HG03342 (cell line): Measurements from ENCODE around the gene MYRFL.

Experiments used
- ATAC-seq: cut with Tn5 transposase; IDR thresholded peaks from one replicate; pipeline ENCODE4 v1.9.1; 2021; ENCODE audit warnings: mild to moderate bottlenecking, moderate library complexity; ENCODE audit not compliant: unreplicated experiment

The MYRFL gene

GRCh38 chr12:69929125-69929524, 104.1 kb downstream of the MYRFL start:
- no peak for ATAC-seq

GRCh38 chr12:69929531-69929930, 104.5 kb downstream of the MYRFL start:
- ATAC-seq = no peak

DNA sequence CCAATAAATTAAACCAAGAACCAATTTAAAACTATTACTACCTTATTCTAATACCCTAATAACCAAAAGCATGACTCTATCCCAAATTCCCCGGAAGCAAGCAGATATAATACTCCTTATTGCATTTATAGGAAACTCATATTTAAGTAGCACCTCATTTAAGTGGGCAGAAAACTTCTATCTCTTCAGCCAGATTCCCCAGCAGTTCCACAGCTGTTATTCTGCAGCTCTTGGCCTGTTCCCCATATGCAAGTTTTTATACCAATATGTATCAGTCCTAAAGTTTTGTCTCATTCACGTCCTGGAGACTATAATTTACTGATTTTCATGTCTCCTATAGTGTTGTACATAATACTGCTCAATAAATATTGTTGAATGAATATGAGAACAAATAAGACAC, 106.5 kb downstream of the MYRFL start:
- no peak for ATAC-seq

- no peak for ATAC-seq
Observed at GRCh38 chr12:69932154-69932553, 107.1 kb downstream of the MYRFL start.

DNA sequence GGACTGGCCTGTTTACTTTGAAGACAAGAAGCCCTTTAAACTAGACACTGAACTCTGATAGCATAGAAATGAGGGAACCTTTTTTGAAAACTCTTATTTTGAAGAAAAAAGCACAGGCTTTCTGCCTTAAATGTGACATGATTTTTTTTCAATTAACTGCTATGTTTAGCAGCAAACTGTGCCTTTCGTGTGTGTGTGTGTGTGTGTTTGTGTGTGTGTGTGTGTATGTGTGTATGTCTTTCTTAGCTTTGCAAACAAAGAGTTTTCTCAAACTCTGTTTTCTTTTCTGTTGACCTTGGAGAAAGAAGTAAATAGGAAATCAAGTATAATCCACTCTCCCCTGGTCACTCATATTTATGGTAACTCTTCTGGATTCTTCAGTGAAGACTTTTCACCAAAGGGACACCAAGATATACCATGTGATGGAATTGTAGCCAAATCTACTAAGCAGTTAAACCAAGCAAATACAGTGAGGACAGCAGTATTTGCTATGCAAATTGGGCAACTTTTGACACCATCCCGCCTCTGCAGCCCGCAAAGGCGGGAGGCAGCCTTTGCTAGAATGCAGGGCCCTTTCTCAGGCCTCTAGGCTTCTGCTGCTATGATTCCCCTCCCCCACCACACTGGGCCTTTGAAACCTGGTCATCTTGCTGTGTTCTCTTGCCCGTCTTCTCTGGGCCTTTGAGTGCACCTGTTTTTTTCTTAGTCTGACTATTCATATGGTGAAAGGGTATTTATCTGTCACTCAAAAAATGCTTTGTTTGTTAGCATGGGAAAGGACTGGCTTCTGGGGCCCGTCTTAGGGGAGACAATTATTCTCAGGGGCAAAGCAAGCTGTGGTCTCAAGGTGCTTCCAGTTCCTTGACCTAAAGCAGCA, 107.9 kb downstream of the MYRFL start:
- ATAC-seq = peak; percentile 74

DNA sequence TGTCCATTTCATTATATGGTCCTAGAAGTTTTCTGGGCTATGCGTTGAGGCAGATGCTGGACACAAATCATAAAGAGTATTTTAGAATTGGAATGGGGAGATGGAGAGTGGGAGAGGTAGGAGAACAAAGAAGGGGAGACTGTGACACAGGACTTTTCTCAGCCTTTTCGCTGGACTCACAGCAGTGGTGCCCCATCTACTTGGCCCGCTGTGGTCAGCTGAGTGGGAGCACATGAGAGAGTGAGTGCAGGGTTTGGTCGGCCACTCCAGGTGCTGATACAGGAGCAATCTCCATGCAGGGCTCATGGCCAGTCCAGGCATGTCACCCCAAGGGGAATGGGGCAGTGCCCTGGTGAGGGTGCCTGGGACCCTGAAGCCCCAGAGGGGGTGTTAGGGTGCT, 109.0 kb downstream of the MYRFL start:
- no peak for ATAC-seq

DNA sequence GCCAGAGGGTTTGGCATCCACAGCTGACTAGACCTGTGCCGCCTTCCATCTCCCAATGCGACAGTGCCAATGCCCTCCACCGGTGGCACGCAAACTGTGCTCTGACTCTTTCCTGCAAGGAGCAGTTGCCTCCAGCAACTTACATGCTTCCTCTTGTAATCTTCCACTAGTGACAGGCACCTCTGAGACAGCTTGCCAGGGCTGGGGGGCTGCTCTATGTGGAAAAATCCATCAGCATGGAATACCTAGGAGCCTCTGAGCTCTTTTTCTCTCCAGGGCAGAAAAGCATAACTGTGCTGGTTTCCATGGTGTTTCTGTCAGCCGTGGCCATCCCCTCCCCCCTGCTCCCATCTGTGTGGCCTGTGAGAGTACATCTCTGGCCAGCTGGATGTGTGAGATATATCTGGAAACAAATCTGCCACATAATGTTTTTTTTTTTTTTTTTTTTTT, 110.6 kb downstream of the MYRFL start:
- ATAC-seq = no peak

GRCh38 chr12:69936214-69936731, 111.2 kb downstream of the MYRFL start:
- no peak for ATAC-seq

GRCh38 chr12:69936766-69937165, 111.7 kb downstream of the MYRFL start:
- no peak for ATAC-seq

GRCh38 chr12:69947123-69947522, 122.1 kb downstream of the MYRFL start:
- no peak for ATAC-seq

GRCh38 chr12:69947897-69948296, 122.9 kb downstream of the MYRFL start:
- no peak for ATAC-seq

DNA sequence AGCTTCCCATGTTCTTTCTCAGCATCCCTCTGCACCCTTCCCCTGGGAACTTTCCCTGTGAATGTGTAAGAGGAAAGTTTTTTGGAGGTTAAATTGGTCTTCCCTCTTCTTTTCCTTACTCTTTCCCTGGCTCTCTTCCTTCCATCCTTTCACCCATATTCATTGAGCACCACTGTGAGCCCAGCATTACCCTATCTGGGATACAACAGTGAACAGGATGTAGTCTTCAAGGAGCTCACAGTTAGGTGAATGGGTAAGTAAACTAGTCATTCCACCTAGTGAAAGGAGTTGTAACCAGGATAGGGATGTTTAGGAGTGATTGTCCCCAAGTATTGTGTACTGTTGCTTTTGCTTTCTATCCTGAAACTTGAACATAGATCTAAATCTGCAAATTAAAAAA, 123.8 kb downstream of the MYRFL start:
- no peak for ATAC-seq

- no peak for ATAC-seq
Observed at GRCh38 chr12:69949311-69950002, 124.4 kb downstream of the MYRFL start.

DNA sequence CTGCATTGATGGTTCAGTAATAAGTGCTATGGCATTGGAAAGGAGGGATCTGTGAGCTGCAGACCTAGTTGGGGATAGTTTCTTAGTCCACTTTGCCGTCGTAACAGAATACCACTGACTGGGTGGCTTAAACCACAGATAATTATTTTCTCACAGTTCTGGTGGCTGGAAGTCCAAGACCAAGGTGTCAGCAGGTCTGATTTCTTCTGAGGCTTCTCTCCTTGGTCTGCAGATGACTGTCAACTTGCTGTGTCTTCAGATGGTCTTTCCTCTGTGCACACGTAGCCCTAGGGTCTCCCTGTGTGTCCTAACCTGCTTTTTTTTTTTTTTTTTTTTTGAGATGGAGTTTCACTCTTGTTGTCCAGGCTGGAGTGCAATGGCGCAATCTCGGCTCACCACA, 126.1 kb downstream of the MYRFL start:
- no peak for ATAC-seq

DNA sequence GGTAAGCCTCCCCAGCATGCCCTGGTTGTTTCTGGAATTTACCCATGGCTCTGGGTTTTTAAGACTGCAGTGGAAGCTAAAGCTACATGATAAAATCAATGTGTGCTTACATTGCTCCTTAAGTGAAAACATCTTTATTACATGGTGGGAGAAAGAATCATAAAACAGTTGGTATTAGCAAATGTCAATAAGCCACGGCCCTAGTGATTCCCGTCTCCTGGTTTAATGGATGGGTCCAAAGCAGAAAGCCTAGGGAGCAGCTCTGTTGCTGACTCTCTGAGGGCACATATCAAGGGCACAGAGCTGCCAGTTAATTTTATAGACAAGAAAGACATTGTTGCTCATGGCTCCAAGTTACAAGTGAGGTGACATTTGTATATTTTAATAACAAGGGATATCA, 127.9 kb downstream of the MYRFL start:
- ATAC-seq = no peak

DNA sequence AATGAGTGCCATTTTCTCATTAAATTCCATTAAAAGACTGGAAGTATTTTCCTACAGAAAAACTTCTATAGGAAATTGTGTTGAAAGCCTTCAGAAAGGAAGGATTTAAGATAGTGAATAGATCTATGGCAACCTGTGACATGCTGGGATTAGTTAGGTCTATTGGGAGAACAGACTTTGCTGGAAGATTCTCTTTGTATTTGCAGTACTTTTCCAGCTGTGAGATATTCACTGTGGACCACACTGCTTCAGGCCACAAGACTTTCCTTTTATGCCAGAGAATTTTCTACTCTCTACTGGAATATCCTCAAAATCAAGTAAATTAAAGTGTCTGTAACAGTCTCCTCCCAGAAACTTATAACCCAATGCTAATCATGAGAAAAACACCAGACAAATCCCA, 136.2 kb downstream of the MYRFL start:
- no peak for ATAC-seq

DNA sequence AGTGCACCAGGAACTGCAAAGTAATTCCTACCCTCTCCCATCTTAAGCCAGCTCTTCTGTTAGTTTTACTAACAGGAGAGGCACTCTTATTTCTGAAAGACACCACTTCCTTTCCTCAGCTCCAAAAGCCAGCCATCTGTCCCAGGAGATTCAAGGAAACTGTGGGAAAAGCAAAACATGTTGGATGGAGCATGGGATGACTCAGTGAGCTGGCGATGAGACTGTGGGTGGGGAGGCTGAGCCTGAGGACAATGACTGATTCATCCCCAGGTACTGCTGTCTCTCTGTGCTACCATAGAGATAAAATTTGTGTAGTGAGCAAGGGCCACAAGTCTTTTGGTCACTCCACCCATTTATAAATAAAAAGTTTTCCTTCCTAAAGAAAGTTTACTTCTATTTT, 141.4 kb downstream of the MYRFL start:
- ATAC-seq = no peak

DNA sequence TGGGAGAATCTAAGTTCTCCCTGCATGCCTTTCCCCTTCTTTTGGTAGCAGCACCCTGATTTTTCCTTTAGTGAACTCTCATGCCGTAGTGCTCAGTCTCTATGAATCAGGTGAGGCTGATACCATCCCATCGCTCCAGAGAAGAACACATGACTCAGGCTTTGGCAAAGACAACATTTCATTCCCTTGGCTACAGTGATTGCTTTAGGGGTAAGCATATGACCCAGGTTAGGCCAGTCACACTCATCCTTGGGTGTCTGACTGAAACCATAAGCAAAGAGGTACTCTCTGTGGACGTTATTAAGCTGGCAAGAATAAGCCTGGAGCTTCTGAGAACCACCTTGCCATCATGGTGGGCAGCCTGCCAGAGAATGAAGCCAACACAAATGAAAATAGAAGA, 141.8 kb downstream of the MYRFL start:
- no peak for ATAC-seq

GRCh38 chr12:69969011-69969410, 144.0 kb downstream of the MYRFL start:
- no peak for ATAC-seq

GRCh38 chr12:69972136-69972535, 147.1 kb downstream of the MYRFL start:
- no peak for ATAC-seq

GRCh38 chr12:69978020-69978419, 153.0 kb downstream of the MYRFL start:
- ATAC-seq = no peak

- no peak for ATAC-seq
Observed at GRCh38 chr12:69981881-69982475, 157.0 kb downstream of the MYRFL start.
